SIG-M5 treated with dmso at 0.1 percent for 504 hours (cell line): Measurements from ENCODE around the gene NAALADL2.

Experiments used
- DNase-seq: peaks from one replicate; lab custom pipeline; 2025; ENCODE audit not compliant: unreplicated experiment; lab: John Stamatoyannopoulos, UW

NAALADL2 gene

GRCh38 chr3:174859114-174859735 is at the start of gene NAALADL2:
NAALADL2 (plus strand) TSS chr3:174859334.
- DNase-seq, result peak; percentile 61

- DNase-seq, result no peak
Measured at GRCh38 chr3:174810254-174810653, 48.9 kb upstream of the NAALADL2 start.

GRCh38 chr3:174812172-174812862 is 46.8 kb upstream of the NAALADL2 start:
- no peak for DNase-seq

GRCh38 chr3:174815750-174816149 is 43.4 kb upstream of the NAALADL2 start:
- DNase-seq, result no peak

- no peak for DNase-seq
Measured at GRCh38 chr3:174820885-174821284, 38.2 kb upstream of the NAALADL2 start.

- no peak for DNase-seq
Measured at GRCh38 chr3:174821477-174821876, 37.7 kb upstream of the NAALADL2 start.

GRCh38 chr3:174822320-174822719 is 36.8 kb upstream of the NAALADL2 start:
- DNase-seq, result no peak

GRCh38 chr3:174826069-174826468 is 33.1 kb upstream of the NAALADL2 start:
- no peak for DNase-seq

GRCh38 chr3:174844746-174845145 is 14.4 kb upstream of the NAALADL2 start:
- DNase-seq, result no peak

- no peak for DNase-seq
Measured at GRCh38 chr3:174846055-174846454, 13.1 kb upstream of the NAALADL2 start.

GRCh38 chr3:174854987-174855386 is 4.1 kb upstream of the NAALADL2 start:
- DNase-seq, result no peak

GRCh38 chr3:174857301-174857700 is 1.8 kb upstream of the NAALADL2 start:
- DNase-seq, result no peak

GRCh38 chr3:174858353-174858752 is 781 bp upstream of the NAALADL2 start:
- no peak for DNase-seq

- no peak for DNase-seq
Measured at GRCh38 chr3:174859756-174860155, 622 bp downstream of the NAALADL2 start.

GRCh38 chr3:174862101-174862500 is 3.0 kb downstream of the NAALADL2 start:
- DNase-seq, result peak; percentile 46

- no peak for DNase-seq
Measured at GRCh38 chr3:174862666-174863065, 3.5 kb downstream of the NAALADL2 start.

GRCh38 chr3:174863488-174863887 is 4.4 kb downstream of the NAALADL2 start:
- DNase-seq, result peak; percentile 76

GRCh38 chr3:174869448-174869847 is 10.3 kb downstream of the NAALADL2 start:
- DNase-seq, result no peak

- DNase-seq, result no peak
Measured at GRCh38 chr3:174873832-174874657, 14.9 kb downstream of the NAALADL2 start.

GRCh38 chr3:174882789-174883188 is 23.7 kb downstream of the NAALADL2 start:
- no peak for DNase-seq

GRCh38 chr3:174883881-174884675 is 24.9 kb downstream of the NAALADL2 start:
- no peak for DNase-seq
